Keratinocyte (primary cell): ENCODE results near the gene LHFPL4. TPM values are rescaled to one million over a fixed set of nuclear protein-coding genes. Genes with fewer than 3 reads are reported as not detected.

Source experiments
- DNase-seq: peaks from one replicate; pipeline ENCODE4 v3.0.0-alpha.2; 2011; ENCODE audit warnings: low read depth, missing footprints, low spot score
- FAIRE-seq: peaks from 2 replicates; lab custom pipeline; 2011; peaks lifted over from hg19 to GRCh38; lab: Jason Lieb, UNC
- H2AFZ ChIP-seq: 2 replicates; pipeline ENCODE4 v1.6.0; 2012; ENCODE audit warnings: low read length, control low read depth, inconsistent platforms; ENCODE audit not compliant: control insufficient read depth
- H3K27ac ChIP-seq: 2 replicates; pipeline ENCODE4 v1.5.1; 2011; ENCODE audit warnings: low read length; ENCODE audit not compliant: control insufficient read depth, insufficient read depth
- H3K27me3 ChIP-seq: 3 replicates; pipeline ENCODE4 v1.6.0; 2011; ENCODE audit warnings: low read length; ENCODE audit not compliant: control insufficient read depth, insufficient read depth; ENCODE audit errors: extremely low read depth
- H3K36me3 ChIP-seq, 2 experiments: 2 replicates in 1 of 2; 3 replicates in 1 of 2; pipeline ENCODE4 v1.5.1; 2011; ENCODE audit warnings: low read length in 2 of 2, mild to moderate bottlenecking in 1 of 2; ENCODE audit not compliant: control insufficient read depth in 2 of 2, insufficient read depth in 2 of 2; ENCODE audit errors: extremely low read depth in 1 of 2
- H3K4me1 ChIP-seq: 3 replicates; pipeline ENCODE4 v1.5.1; 2011; ENCODE audit warnings: low read length; ENCODE audit not compliant: control insufficient read depth, insufficient read depth; ENCODE audit errors: extremely low read depth
- H3K4me2 ChIP-seq: 3 replicates; pipeline ENCODE4 v1.6.0; 2011; ENCODE audit warnings: low read depth, low read length; ENCODE audit not compliant: control insufficient read depth, insufficient read depth; ENCODE audit errors: extremely low read depth
- H3K4me3 ChIP-seq, 3 experiments: fragments of 200-600 bp in 1 of 3; sonication (generic) in 1 of 3; 2 replicates in 2 of 3; 3 replicates in 1 of 3; pipeline ENCODE4 v1.5.1; 2011 to 2016; ENCODE audit warnings: low read length in 3 of 3, mild to moderate bottlenecking in 3 of 3, control low read depth in 2 of 3, inconsistent platforms in 1 of 3, low read depth in 1 of 3, mixed read lengths in 1 of 3, mixed run types in 1 of 3, moderate library complexity in 1 of 3; ENCODE audit not compliant: control insufficient read depth in 2 of 3, insufficient read depth in 2 of 3; ENCODE audit errors: extremely low read depth in 1 of 3
- H3K79me2 ChIP-seq: 2 replicates; pipeline ENCODE4 v1.6.0; 2012; ENCODE audit warnings: low read length; ENCODE audit not compliant: control insufficient read depth, insufficient read depth
- H3K9ac ChIP-seq: 3 replicates; pipeline ENCODE4 v1.6.0; 2011; ENCODE audit warnings: low read length; ENCODE audit not compliant: control insufficient read depth, insufficient read depth; ENCODE audit errors: extremely low read depth
- H3K9me1 ChIP-seq: 3 replicates; pipeline ENCODE4 v1.6.0; 2011; ENCODE audit warnings: low read length; ENCODE audit not compliant: control insufficient read depth, insufficient read depth; ENCODE audit errors: extremely low read depth
- H3K9me3 ChIP-seq: 2 replicates; pipeline ENCODE4 v1.5.1; 2012; ENCODE audit warnings: low read depth, low read length; ENCODE audit not compliant: control insufficient read depth
- H4K20me1 ChIP-seq: 3 replicates; pipeline ENCODE4 v1.6.0; 2011; ENCODE audit warnings: low read length; ENCODE audit not compliant: control insufficient read depth, insufficient read depth; ENCODE audit errors: extremely low read depth
- EZH2 ChIP-seq: IDR thresholded peaks from one replicate; pipeline ENCODE4 v1.6.1; 2012; ENCODE audit warnings: inconsistent platforms, mild to moderate bottlenecking, low read length, moderate library complexity
- dilution Hi-C: fragments of 300-500 bp; cut with MboI; formaldehyde crosslinking; loops from one replicate; pipeline ENCODE4 v1.7.0; 2020; ENCODE audit warnings: low sequenced_read_pairs; ENCODE audit not compliant: extremely low pct_ligation_motif_present
- polyA plus RNA-seq, 5 experiments: library from polyadenylated mRNA; depleted of rRNA in 3 of 5; stranded (reverse) in 3 of 5; stranded (forward) in 1 of 5; unstranded in 1 of 5; fragments of >200 nt; gene quantifications; 1 replicate in 1 of 5; 2 replicates in 3 of 5; 3 replicates in 1 of 5; pipeline versions ENCODE4 v1.2.1 to v1.2.3, GENCODE V29; 2011 to 2012; ENCODE audit warnings: missing spikeins in 2 of 5, low read depth in 1 of 5, low replicate concordance in 1 of 5
- TF ChIP-seq, protein P1 (sequence below), 3 experiments: IDR thresholded peaks in 1 of 3; conservative IDR thresholded peaks in 1 of 3; optimal IDR thresholded peaks in 1 of 3; 2 replicates in 2 of 3; 3 replicates in 1 of 3; pipeline versions ENCODE3 to v1.5.1; 2011; ENCODE audit warnings: low read length in 3 of 3, mild to moderate bottlenecking in 3 of 3, moderate library complexity in 2 of 3, control low read depth in 1 of 3, inconsistent platforms in 1 of 3; ENCODE audit not compliant: insufficient read depth in 2 of 3; ENCODE audit errors: extremely low read depth in 1 of 3

LHFPL4 gene
- polyA plus RNA-seq, 1 donor (not counting 4 experiments of a cell fraction or from before 2014, with no cell fraction given): not detected

DNA sequence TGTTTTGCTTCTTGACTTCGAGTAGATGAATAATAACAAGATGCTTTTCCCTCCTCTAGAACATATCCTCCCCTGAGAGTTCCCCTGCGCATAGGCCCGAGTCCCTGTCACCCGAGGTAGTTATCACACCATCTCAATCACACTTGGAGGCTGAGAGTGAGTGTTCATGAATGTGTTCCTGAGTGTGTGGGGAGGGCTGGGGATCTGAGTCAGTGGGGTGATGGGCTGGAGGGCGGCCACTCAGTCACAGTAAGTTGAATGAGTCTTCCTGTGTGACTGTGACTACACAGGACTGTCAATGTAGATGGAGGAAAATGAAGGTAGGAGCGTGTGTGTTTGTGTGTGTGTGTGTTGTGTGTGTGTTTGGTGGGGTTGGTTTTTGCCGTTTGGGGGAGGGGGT is 85.2 kb downstream of the LHFPL4 start:
- no peak overlapping the region for H2AFZ ChIP-seq
- no peaks in the 10 kb centered on the region for H4K20me1 ChIP-seq
- H3K27me3 ChIP-seq: no peaks in the 10 kb centered on the region
- DNase-seq (no peak), FAIRE-seq (no peak)
- peaks cover 47 to 55% of the 10 kb centered on the region in 2 experiments for H3K36me3 ChIP-seq
- H3K4me2 ChIP-seq: no peak overlapping the region
- dilution Hi-C loops: no loop called here
- no peaks in the 10 kb centered on the region for H3K9me3 ChIP-seq
- no peak overlapping the region for H3K4me3 ChIP-seq
- H3K27ac ChIP-seq: no peak overlapping the region
- no peaks in the 10 kb centered on the region for H3K9me1 ChIP-seq
- H3K4me1 ChIP-seq: no peaks in the 10 kb centered on the region
- TF ChIP-seq, protein P1, sequence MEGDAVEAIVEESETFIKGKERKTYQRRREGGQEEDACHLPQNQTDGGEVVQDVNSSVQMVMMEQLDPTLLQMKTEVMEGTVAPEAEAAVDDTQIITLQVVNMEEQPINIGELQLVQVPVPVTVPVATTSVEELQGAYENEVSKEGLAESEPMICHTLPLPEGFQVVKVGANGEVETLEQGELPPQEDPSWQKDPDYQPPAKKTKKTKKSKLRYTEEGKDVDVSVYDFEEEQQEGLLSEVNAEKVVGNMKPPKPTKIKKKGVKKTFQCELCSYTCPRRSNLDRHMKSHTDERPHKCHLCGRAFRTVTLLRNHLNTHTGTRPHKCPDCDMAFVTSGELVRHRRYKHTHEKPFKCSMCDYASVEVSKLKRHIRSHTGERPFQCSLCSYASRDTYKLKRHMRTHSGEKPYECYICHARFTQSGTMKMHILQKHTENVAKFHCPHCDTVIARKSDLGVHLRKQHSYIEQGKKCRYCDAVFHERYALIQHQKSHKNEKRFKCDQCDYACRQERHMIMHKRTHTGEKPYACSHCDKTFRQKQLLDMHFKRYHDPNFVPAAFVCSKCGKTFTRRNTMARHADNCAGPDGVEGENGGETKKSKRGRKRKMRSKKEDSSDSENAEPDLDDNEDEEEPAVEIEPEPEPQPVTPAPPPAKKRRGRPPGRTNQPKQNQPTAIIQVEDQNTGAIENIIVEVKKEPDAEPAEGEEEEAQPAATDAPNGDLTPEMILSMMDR (optimal IDR thresholded peaks at IDR 0.05 in 1 of 3, IDR thresholded peaks at IDR 0.05 in 1 of 3, conservative IDR thresholded peaks at IDR 0.05 in 1 of 3; ENCODE audit: extremely low read depth in 1 of 3, insufficient read depth in 2 of 3, low read length in 3 of 3): no peak
- TF ChIP-seq EZH2: no peak
- peaks cover 12% of the 10 kb centered on the region for H3K79me2 ChIP-seq
- no peak overlapping the region for H3K9ac ChIP-seq

DNA sequence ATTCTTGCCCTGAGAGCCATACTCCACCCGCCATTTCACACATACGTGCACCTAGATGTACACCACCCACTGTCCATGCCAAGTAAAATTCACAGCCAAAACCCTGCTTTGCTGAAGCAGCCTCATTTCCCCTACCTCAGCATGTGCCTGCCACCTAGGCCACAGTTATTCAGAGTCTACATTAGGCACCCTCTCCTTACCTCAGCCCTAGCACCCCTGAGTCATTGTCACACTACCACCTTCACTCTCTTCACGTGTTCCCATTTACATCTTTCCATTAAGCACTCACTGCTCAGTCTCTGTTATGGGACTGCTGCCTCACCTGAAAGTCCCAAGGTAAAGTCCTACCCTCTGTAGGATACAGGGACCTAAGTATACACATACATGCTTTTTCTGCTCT is 86.2 kb downstream of the LHFPL4 start:
- FAIRE-seq (no peak), DNase-seq (no peak)
- H2AFZ ChIP-seq: no peak overlapping the region
- H3K27ac ChIP-seq: no peak overlapping the region
- no peak for TF ChIP-seq EZH2
- TF ChIP-seq, protein P1 (optimal IDR thresholded peaks at IDR 0.05 in 1 of 3, IDR thresholded peaks at IDR 0.05 in 1 of 3, conservative IDR thresholded peaks at IDR 0.05 in 1 of 3; ENCODE audit: extremely low read depth in 1 of 3, insufficient read depth in 2 of 3, low read length in 3 of 3): no peak
- H3K36me3 ChIP-seq: peaks cover 44 to 49% of the 10 kb centered on the region in 2 experiments
- H3K9me3 ChIP-seq: no peaks in the 10 kb centered on the region
- H3K9me1 ChIP-seq: no peaks in the 10 kb centered on the region
- no peaks in the 10 kb centered on the region for H4K20me1 ChIP-seq
- H3K79me2 ChIP-seq: peaks cover 12% of the 10 kb centered on the region
- H3K27me3 ChIP-seq: no peaks in the 10 kb centered on the region
- dilution Hi-C loops: no loop called here
- H3K4me2 ChIP-seq: no peak overlapping the region
- no peak overlapping the region for H3K4me3 ChIP-seq
- no peaks in the 10 kb centered on the region for H3K4me1 ChIP-seq
- H3K9ac ChIP-seq: no peak overlapping the region
